Heart left ventricle (tissue), 13 donors: Measurements from ENCODE around the gene CEP63.

Experiments used
- POLR2A ChIP-seq, 2 donors: fragments of 450-650 bp; IDR thresholded peaks; one replicate each; pipeline ENCODE4 v1.6.1; 2017; ENCODE audit warnings: antibody characterized with exemption in 2 of 2, mild to moderate bottlenecking in 2 of 2, moderate library complexity in 2 of 2
- TF ChIP-seq, protein P1 (sequence below), 12 donors: fragments of 200-600 bp; sonication (generic) in 4 of 12; IDR thresholded peaks; one replicate each; pipeline versions ENCODE4 v1.5.0 to v1.8.0; 2018 to 2022; ENCODE audit warnings: antibody characterized with exemption in 12 of 12, mild to moderate bottlenecking in 5 of 12
- donor health status: ischemic (EF 13 %, LVEDD 7.1; RV severe dilation, severe dysfunction).
- donor health status: DM: no; HTN: yes; CAD: no.
- donor health status: DM: no; HTN: no; CAD: no.
- donor health status: ischemic (EF 25% LVEDD 6.9; RV normal size, moderate dysfunction).
- donor health status: ischemic (EF 25% LVEDD 5.7; RV mildly dilated, moderate dysfunction).
- donor health status: ischemic (EF 35%, LVEDD 5.7; RV mildly dilated, moderate dysfunction).
- donor health status: nonischemic (EF 11% LVEDD 7.7; RV severe dilation, severe dysfunction).
- donor health status: DM: yes; HTN: yes; CAD: no.
- donor health status: PGD.
- donor health status: ischemic (EF 29% LVEDD 5.4; RV normal size, mild dysfunction).
- donor health status: nonischemic (EF 23%, LVEDD 6.1; RV moderate dilation, normal function).

DNA sequence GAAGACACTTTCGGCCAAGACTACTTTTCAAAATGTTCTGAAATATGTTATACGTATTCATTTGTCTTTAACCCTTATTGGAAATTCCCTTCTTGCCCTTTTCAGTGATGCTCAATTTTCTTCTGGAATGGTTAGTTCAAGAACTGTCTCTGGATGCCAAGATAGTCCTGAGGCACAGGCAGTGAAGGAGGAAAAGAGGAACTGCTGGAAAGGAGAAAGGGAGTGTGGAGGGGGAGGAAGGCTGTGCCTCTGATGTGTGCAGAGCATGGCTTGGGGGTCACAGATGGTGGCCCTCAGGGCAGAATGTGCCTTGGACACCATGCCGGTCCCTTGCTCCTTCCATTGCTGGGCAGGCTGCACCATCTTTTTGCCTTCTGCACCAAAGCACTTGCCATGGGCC is 73.7 kb downstream of the CEP63 start:
- TF ChIP-seq, protein P1, sequence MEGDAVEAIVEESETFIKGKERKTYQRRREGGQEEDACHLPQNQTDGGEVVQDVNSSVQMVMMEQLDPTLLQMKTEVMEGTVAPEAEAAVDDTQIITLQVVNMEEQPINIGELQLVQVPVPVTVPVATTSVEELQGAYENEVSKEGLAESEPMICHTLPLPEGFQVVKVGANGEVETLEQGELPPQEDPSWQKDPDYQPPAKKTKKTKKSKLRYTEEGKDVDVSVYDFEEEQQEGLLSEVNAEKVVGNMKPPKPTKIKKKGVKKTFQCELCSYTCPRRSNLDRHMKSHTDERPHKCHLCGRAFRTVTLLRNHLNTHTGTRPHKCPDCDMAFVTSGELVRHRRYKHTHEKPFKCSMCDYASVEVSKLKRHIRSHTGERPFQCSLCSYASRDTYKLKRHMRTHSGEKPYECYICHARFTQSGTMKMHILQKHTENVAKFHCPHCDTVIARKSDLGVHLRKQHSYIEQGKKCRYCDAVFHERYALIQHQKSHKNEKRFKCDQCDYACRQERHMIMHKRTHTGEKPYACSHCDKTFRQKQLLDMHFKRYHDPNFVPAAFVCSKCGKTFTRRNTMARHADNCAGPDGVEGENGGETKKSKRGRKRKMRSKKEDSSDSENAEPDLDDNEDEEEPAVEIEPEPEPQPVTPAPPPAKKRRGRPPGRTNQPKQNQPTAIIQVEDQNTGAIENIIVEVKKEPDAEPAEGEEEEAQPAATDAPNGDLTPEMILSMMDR (IDR thresholded peaks at IDR 0.05), result no peak
- TF ChIP-seq POLR2A (IDR thresholded peaks at IDR 0.05), result no peak
